Testis (tissue), 5 donors: ENCODE measurements around the gene CST2. TPM values are rescaled to one million over a fixed set of nuclear protein-coding genes. Genes with fewer than 3 reads are reported as not detected.

Experiments
- DNase-seq: peaks from one replicate; pipeline ENCODE4 v3.0.0-alpha.2; 2019
- H3K27ac ChIP-seq, 2 donors: fragments of 200-600 bp; sonication (generic); one replicate each; pipeline ENCODE4 v1.5.1; 2019
- H3K27me3 ChIP-seq: fragments of 200-600 bp; sonication (generic); one replicate; pipeline ENCODE4 v1.5.1; 2019
- H3K36me3 ChIP-seq: fragments of 200-600 bp; sonication (generic); one replicate; pipeline ENCODE4 v1.5.1; 2017; ENCODE audit warnings: low read depth; ENCODE audit errors: missing control alignments
- H3K4me1 ChIP-seq: fragments of 200-600 bp; sonication (generic); one replicate; pipeline ENCODE4 v1.5.1; 2019
- H3K4me3 ChIP-seq, 2 donors: fragments of 200-600 bp; sonication (generic); one replicate each; pipeline ENCODE4 v1.5.1; 2017 to 2019
- H3K9me3 ChIP-seq: fragments of 200-600 bp; sonication (generic); one replicate; pipeline ENCODE4 v1.5.1; 2017
- POLR2A ChIP-seq: fragments of 450-650 bp; IDR thresholded peaks from one replicate; pipeline ENCODE4 v1.6.1; 2017; ENCODE audit warnings: antibody characterized with exemption, mild to moderate bottlenecking, moderate library complexity
- WGBS, 2 donors: methylation state at CpG; one replicate each; pipeline ENCODE4 v1.1.5; 2018; 5-methylcytosine and 5-hydroxymethylcytosine counted together
- intact Hi-C: fragments of 100-400 bp; cut with DNase I; formaldehyde crosslinking; loops from one replicate; pipeline ENCODE4 v1.15.1; 2023; ENCODE audit warnings: low total_unique reads
- long read RNA-seq, 2 donors: transcript quantifications; one replicate each; lab custom pipeline, GENCODE V29; 2026
- polyA plus RNA-seq: library from polyadenylated mRNA; stranded (reverse); fragments of 350-450 nt; fragmentation: Illumina TruSeq; extraction: RNeasy Lipid Tissue Mini Kit (QIAGEN cat#74804); gene quantifications from one replicate; pipeline ENCODE4 v1.2.3, GENCODE V29; 2014; ENCODE audit warnings: low read depth, low replicate concordance; ENCODE audit not compliant: insufficient read depth
- total RNA-seq, 2 donors: library from RNA; depleted of rRNA; stranded (reverse); fragments of >200 nt; gene quantifications; one replicate each; pipeline ENCODE4 v1.2.3, GENCODE V29; 2016
- TF ChIP-seq, protein P1 (sequence below), 3 experiments: fragments of 450-650 bp in 2 of 3; fragments of 200-600 bp in 1 of 3; sonication (generic) in 1 of 3; IDR thresholded peaks; one replicate each; pipeline ENCODE4 v1.5.1; 2016 to 2019; ENCODE audit warnings: antibody characterized with exemption in 3 of 3, mild to moderate bottlenecking in 2 of 3, moderate library complexity in 1 of 3

Gene CST2, protein sequence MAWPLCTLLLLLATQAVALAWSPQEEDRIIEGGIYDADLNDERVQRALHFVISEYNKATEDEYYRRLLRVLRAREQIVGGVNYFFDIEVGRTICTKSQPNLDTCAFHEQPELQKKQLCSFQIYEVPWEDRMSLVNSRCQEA
- total RNA-seq = not detected
- polyA plus RNA-seq = 0.49 TPM
- long read RNA-seq, donor 1 = 0 reads
- long read RNA-seq, donor 2 = 0 reads

DNA sequence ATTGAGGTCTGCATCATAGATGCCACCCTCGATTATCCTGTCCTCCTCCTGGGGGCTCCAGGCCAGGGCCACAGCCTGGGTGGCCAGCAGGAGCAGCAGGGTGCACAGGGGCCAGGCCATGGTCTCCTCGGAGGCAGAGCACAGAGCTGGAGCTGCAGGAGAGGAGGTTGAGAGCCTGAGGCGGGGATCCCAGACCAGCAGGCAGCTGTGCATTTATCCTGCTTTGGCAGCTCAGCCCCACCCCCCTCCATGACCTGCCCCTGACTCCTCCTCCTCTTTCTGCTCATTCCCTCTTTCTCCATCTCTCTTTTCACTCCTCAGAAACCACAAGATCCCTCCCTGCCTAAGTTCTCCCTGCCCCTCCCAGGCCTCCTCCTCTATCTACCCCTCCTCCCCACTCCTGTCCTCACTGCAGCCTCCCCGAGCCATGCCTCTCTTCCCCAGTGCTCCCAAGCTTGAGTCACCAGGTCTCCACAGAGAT is at the start of gene CST2:
Gene CST2, minus strand, starts transcription at position 189 of the 481 bp plus-strand sequence. Its CDS starts 69 bp downstream, at position 120.
- no peak for DNase-seq
- WGBS, 2 donors = 60 to 68% methylated on average over 4 of the region's 4 CpGs
- no peaks in the 10 kb centered on the region for H3K27me3 ChIP-seq
- H3K9me3 ChIP-seq = no peaks in the 10 kb centered on the region
- no peak for TF ChIP-seq POLR2A
- TF ChIP-seq, protein P1, sequence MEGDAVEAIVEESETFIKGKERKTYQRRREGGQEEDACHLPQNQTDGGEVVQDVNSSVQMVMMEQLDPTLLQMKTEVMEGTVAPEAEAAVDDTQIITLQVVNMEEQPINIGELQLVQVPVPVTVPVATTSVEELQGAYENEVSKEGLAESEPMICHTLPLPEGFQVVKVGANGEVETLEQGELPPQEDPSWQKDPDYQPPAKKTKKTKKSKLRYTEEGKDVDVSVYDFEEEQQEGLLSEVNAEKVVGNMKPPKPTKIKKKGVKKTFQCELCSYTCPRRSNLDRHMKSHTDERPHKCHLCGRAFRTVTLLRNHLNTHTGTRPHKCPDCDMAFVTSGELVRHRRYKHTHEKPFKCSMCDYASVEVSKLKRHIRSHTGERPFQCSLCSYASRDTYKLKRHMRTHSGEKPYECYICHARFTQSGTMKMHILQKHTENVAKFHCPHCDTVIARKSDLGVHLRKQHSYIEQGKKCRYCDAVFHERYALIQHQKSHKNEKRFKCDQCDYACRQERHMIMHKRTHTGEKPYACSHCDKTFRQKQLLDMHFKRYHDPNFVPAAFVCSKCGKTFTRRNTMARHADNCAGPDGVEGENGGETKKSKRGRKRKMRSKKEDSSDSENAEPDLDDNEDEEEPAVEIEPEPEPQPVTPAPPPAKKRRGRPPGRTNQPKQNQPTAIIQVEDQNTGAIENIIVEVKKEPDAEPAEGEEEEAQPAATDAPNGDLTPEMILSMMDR (IDR thresholded peaks at IDR 0.05) = no peak
- H3K4me1 ChIP-seq = no peaks in the 10 kb centered on the region
- H3K27ac ChIP-seq = no peak within 1 kb of the TSS
- H3K4me3 ChIP-seq = no peak within 1 kb of the TSS
- no peaks in the 10 kb centered on the region for H3K36me3 ChIP-seq
- intact Hi-C loops = no loop called here

DNA sequence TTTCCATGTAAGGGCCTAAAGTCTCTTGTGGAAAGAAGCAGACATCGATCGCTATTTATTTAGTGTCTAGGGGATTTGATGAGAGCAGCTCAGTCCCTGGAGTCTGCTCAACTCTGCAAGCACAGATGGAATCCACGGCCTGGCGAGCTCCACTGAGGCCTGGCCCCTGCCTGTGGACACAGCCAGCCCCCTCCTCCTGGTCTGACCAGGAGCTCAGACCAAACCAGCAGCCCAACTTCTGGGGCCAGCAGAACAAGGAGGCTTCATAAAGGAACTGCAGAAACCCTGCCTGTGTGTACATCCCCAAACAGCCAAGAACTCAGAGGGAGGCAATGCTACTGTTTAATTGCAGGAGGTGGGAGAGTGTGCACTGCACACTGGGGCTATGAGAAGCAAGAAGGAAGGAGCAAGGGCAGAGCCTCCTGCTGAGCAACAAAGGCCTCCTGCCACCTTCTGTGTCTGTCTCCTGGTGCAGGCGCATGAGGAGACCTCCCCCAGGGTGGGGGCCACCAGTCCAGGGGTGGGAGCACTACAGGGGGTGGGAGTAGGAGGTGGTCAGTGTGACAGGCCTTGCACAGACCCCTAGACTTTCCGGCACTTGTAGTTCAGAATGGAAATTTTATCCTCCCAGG is 49.2 kb upstream of the CST2 start:
- H3K4me1 ChIP-seq = no peaks in the 10 kb centered on the region
- no peak for DNase-seq
- no peak for TF ChIP-seq POLR2A
- no peaks in the 10 kb centered on the region for H3K27me3 ChIP-seq
- H3K9me3 ChIP-seq = no peaks in the 10 kb centered on the region
- H3K36me3 ChIP-seq = no peaks in the 10 kb centered on the region
- WGBS, 2 donors = 79 to 92% methylated on average over 4 to 6 of the region's 6 CpGs
- no peak overlapping the region for H3K4me3 ChIP-seq
- no peak overlapping the region for H3K27ac ChIP-seq
- intact Hi-C loops = no loop called here

DNA sequence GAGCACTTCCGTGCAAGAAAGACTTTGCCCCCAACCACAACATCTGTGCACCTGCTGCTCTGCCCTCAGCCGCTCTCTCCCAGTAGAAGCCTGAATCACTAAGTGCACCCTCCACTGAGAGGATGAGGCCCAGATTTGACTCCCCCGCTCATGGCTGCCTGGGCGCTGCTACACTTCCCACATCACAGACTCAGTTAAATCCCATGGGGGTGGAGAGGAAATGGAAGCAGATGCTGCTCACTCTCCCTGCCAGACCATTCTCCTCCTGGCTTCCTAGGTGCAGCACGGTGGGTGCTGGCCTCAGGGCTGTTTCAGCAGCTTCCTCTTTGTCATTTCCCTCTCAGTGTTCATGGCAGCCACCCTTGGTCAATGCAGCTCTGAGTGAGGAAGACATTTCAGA is 48.2 kb upstream of the CST2 start:
- Histone ChIP-seq H3K4me1 (no peaks in the 10 kb centered on the region), H3K36me3 (no peaks in the 10 kb centered on the region), H3K27me3 (no peaks in the 10 kb centered on the region), H3K9me3 (no peaks in the 10 kb centered on the region), H3K4me3 (no peak overlapping the region), H3K27ac (no peak overlapping the region)
- intact Hi-C loops = no loop called here
- TF ChIP-seq POLR2A = no peak
- TF ChIP-seq, protein P1 (IDR thresholded peaks at IDR 0.05) = no peak
- 80 to 83% methylated on average over 5 of the region's 5 CpGs for WGBS, 2 donors
- no peak for DNase-seq

DNA sequence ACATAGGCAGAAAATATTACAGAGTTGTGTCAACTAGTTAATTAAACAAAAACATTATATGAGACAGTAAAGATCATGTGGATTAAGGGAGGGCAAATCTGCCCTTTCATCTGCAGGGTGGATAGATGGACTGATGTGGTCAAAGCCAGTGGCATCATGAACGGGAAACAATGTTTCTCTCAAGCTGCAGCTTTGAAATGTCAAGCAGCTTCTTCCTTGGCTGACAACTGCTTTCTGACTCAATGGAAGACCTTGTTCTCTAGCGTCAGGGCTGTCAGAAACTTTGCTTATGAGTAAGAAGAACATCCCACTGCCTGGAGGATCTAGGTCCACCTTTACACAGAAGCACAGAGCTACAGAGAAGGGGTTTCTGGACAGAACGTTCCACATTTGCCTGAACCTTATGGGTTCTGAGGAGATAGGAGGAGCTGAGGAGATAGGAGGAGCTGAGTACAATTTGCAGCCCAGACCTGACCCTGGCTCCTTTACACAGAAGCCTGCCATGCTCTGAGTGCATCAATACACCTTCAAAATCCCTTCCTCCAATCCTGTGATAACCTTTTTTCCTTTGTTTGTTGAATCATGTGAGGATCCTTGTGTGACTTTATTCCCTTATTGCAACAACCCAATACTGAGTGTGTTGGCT is 47.0 kb upstream of the CST2 start:
- WGBS, 2 donors = 50 to 59% methylated on average over 3 of the region's 3 CpGs
- Histone ChIP-seq H3K36me3 (no peaks in the 10 kb centered on the region), H3K27me3 (no peaks in the 10 kb centered on the region), H3K9me3 (no peaks in the 10 kb centered on the region), H3K4me3 (no peak overlapping the region), H3K27ac (no peak overlapping the region), H3K4me1 (no peaks in the 10 kb centered on the region)
- intact Hi-C loops = no loop called here
- TF ChIP-seq, protein P1 (IDR thresholded peaks at IDR 0.05) = no peak
- no peak for TF ChIP-seq POLR2A
- no peak for DNase-seq

DNA sequence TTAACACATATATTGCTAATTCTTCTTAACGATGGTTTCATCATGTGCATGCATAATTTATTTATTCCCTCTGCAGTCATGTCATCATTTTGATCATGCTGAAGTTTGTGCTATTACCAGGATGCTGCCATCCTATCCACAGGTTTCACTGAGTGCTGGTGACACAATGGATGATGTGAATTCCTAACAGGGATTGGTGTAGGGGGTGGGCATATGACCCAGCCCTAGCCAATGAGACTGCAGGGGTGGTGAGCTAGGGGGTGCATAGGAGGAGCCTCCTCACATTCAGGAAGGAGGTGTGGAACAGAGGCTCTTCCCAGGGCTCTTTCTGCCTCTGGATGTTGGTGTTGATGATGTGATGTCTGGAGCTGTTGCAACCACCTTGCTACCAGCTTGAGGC is 45.5 kb upstream of the CST2 start:
- intact Hi-C loops = no loop called here
- Histone ChIP-seq H3K4me3 (no peak overlapping the region), H3K27ac (no peak overlapping the region), H3K36me3 (no peaks in the 10 kb centered on the region), H3K9me3 (no peaks in the 10 kb centered on the region), H3K27me3 (no peaks in the 10 kb centered on the region), H3K4me1 (no peaks in the 10 kb centered on the region)
- DNase-seq = no peak
- no peak for TF ChIP-seq POLR2A
- TF ChIP-seq, protein P1 (IDR thresholded peaks at IDR 0.05) = no peak
- 94 to 96% methylated on average over 1 of the region's 1 CpG for WGBS, 2 donors
